ENCODE data around the gene PLXNB1. TPM values are rescaled to one million over a fixed set of nuclear protein-coding genes. Genes with fewer than 3 reads are reported as not detected.

Gene PLXNB1
- total RNA-seq, 1 donor from 2014 or later: 11.5 TPM

- no peaks in the 10 kb centered on the region for H3K4me1 ChIP-seq (ENCODE audit: control insufficient read depth in 3 of 3, insufficient read depth in 3 of 3, low read length in 3 of 3)
- no peaks in the 10 kb centered on the region for H3K9me3 ChIP-seq (ENCODE audit: control insufficient read depth in 3 of 3, low read length in 3 of 3)
- no peak overlapping the region for H3K9ac ChIP-seq (ENCODE audit: low read depth in 1 of 3, low read length in 3 of 3)
- H3K27ac ChIP-seq (ENCODE audit: low read depth, low read length): no peak overlapping the region
- H3K36me3 ChIP-seq (ENCODE audit: control insufficient read depth in 3 of 3, insufficient read depth in 3 of 3, low read length in 3 of 3): no peaks in the 10 kb centered on the region
- H3K4me3 ChIP-seq (ENCODE audit: low read length in 3 of 3): no peak overlapping the region
- no peaks in the 10 kb centered on the region for H3K27me3 ChIP-seq (ENCODE audit: control insufficient read depth in 3 of 3, insufficient read depth in 3 of 3, low read length in 3 of 3)
Measured at GRCh38 chr3:48388966-48389365, 40.9 kb downstream of the PLXNB1 start.

DNA sequence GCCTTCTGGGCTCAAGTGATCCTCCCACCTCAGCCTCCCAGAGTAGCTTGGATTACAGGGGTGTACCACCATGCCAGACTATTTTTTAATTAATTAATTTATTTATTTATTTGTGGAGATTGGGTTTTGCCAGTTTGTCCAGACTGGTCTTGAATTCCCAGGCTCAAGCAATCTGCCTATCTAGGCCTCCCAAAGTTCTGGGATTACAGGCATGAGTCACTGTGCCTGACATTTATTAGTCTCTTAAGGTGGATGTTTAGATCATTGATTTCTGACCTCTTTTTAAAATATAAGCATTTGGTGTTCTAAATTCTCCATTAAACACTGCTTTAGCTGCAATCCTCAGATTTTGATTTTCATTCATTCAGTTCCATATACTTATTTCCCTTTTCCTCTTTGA is 42.3 kb downstream of the PLXNB1 start:
- Histone ChIP-seq H3K27ac (ENCODE audit: low read depth, low read length) (no peak overlapping the region), H3K9ac (ENCODE audit: low read depth in 1 of 3, low read length in 3 of 3) (no peak overlapping the region), H3K4me1 (ENCODE audit: control insufficient read depth in 3 of 3, insufficient read depth in 3 of 3, low read length in 3 of 3) (no peaks in the 10 kb centered on the region), H3K9me3 (ENCODE audit: control insufficient read depth in 3 of 3, low read length in 3 of 3) (no peaks in the 10 kb centered on the region), H3K4me3 (ENCODE audit: low read length in 3 of 3) (no peak overlapping the region), H3K27me3 (ENCODE audit: control insufficient read depth in 3 of 3, insufficient read depth in 3 of 3, low read length in 3 of 3) (no peaks in the 10 kb centered on the region), H3K36me3 (ENCODE audit: control insufficient read depth in 3 of 3, insufficient read depth in 3 of 3, low read length in 3 of 3) (no peaks in the 10 kb centered on the region)

DNA sequence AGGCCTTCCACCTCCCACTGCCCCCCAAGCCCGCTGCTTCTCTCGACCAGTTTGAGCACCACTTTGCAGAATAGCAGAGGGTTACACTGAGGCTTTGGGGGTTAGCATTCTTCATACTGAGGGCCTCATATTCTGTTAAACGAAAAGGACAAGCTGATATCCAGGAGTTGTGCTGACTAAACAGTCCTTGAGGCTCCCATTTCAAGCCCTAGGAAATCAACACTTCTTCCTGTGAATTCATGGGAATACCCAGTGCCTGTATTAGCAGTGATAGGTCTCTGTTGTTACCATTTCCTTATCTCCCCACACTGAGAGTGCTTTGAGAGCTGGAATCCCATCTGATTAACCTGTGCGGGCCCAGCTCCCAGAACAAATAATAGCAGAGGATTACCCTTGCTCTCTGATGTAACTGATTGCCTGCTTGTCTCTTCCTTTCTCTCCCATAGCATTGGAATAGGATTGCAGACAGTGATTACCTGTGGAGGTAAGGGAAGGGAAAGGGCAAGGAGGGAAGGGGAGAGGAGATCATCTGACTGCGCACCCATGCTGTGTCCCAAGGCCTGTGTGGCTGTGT is 56.9 kb downstream of the PLXNB1 start:
- Histone ChIP-seq H3K4me1 (ENCODE audit: control insufficient read depth in 3 of 3, insufficient read depth in 3 of 3, low read length in 3 of 3) (no peaks in the 10 kb centered on the region), H3K9me3 (ENCODE audit: control insufficient read depth in 3 of 3, low read length in 3 of 3) (no peaks in the 10 kb centered on the region), H3K27me3 (ENCODE audit: control insufficient read depth in 3 of 3, insufficient read depth in 3 of 3, low read length in 3 of 3) (no peaks in the 10 kb centered on the region), H3K36me3 (ENCODE audit: control insufficient read depth in 3 of 3, insufficient read depth in 3 of 3, low read length in 3 of 3) (no peaks in the 10 kb centered on the region), H3K9ac (ENCODE audit: low read depth in 1 of 3, low read length in 3 of 3) (no peak overlapping the region), H3K4me3 (ENCODE audit: low read length in 3 of 3) (no peak overlapping the region), H3K27ac (ENCODE audit: low read depth, low read length) (no peak overlapping the region)

DNA sequence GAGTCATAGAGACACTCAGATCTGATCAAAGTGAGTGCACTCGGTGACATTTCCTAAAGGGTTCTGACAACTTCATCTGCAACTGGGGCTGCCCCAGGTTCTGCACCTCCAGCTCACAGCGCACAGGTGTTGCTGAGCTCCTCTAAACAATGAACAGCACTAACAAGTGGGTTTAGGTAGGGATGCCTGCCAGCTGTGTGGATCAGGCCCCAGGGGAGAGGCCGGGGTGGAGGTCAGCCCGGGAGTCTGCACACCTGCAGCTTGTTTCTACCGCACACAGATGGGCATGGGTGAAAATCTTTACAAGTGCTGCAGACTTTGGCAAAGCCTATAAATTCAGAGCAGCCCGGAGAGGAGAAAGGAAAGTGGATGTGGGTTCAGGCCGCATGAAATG is 57.5 kb downstream of the PLXNB1 start:
- Histone ChIP-seq H3K4me1 (ENCODE audit: control insufficient read depth in 3 of 3, insufficient read depth in 3 of 3, low read length in 3 of 3) (no peaks in the 10 kb centered on the region), H3K36me3 (ENCODE audit: control insufficient read depth in 3 of 3, insufficient read depth in 3 of 3, low read length in 3 of 3) (no peaks in the 10 kb centered on the region), H3K27me3 (ENCODE audit: control insufficient read depth in 3 of 3, insufficient read depth in 3 of 3, low read length in 3 of 3) (no peaks in the 10 kb centered on the region), H3K27ac (ENCODE audit: low read depth, low read length) (no peak overlapping the region), H3K9ac (ENCODE audit: low read depth in 1 of 3, low read length in 3 of 3) (no peak overlapping the region), H3K4me3 (ENCODE audit: low read length in 3 of 3) (no peak overlapping the region), H3K9me3 (ENCODE audit: control insufficient read depth in 3 of 3, low read length in 3 of 3) (no peaks in the 10 kb centered on the region)

GRCh38 chr3:48371651-48372376 is 58.1 kb downstream of the PLXNB1 start, which contains the start of gene FBXW12:
FBXW12 (plus strand) TSS chr3:48372219; CDS start chr3:48372768, 549 bp downstream.
- no peak within 1 kb of the TSS for H3K4me3 ChIP-seq (ENCODE audit: low read length in 3 of 3)
- no peak within 1 kb of the TSS for H3K9ac ChIP-seq (ENCODE audit: low read depth in 1 of 3, low read length in 3 of 3)
- no peak within 1 kb of the TSS for H3K27ac ChIP-seq (ENCODE audit: low read depth, low read length)
- H3K4me1 ChIP-seq (ENCODE audit: control insufficient read depth in 3 of 3, insufficient read depth in 3 of 3, low read length in 3 of 3): no peaks in the 10 kb centered on the region
- no peaks in the 10 kb centered on the region for H3K36me3 ChIP-seq (ENCODE audit: control insufficient read depth in 3 of 3, insufficient read depth in 3 of 3, low read length in 3 of 3)
- no peaks in the 10 kb centered on the region for H3K27me3 ChIP-seq (ENCODE audit: control insufficient read depth in 3 of 3, insufficient read depth in 3 of 3, low read length in 3 of 3)
- no peaks in the 10 kb centered on the region for H3K9me3 ChIP-seq (ENCODE audit: control insufficient read depth in 3 of 3, low read length in 3 of 3)

DNA sequence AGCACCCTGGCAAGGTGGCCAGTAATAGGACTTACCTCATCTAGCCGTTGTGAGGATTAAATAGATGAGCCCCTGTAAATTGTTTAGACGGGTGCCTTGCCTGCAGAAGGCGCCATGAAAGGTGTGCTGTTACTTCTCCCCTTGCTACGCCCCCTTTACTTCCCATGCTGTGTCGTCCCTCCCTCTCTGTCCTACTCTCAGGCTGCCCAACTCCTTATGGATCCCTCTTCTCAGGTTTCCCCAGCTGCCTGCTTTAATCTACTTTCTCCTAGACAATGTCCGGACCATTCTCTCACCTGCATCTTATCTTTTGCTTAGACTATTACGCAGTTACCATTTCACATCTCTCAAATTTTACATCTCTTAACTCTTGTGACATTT is 59.6 kb downstream of the PLXNB1 start:
- no peaks in the 10 kb centered on the region for H3K9me3 ChIP-seq (ENCODE audit: control insufficient read depth in 3 of 3, low read length in 3 of 3)
- no peaks in the 10 kb centered on the region for H3K27me3 ChIP-seq (ENCODE audit: control insufficient read depth in 3 of 3, insufficient read depth in 3 of 3, low read length in 3 of 3)
- no peaks in the 10 kb centered on the region for H3K36me3 ChIP-seq (ENCODE audit: control insufficient read depth in 3 of 3, insufficient read depth in 3 of 3, low read length in 3 of 3)
- H3K4me3 ChIP-seq (ENCODE audit: low read length in 3 of 3): no peak overlapping the region
- no peak overlapping the region for H3K27ac ChIP-seq (ENCODE audit: low read depth, low read length)
- H3K9ac ChIP-seq (ENCODE audit: low read depth in 1 of 3, low read length in 3 of 3): no peak overlapping the region
- H3K4me1 ChIP-seq (ENCODE audit: control insufficient read depth in 3 of 3, insufficient read depth in 3 of 3, low read length in 3 of 3): no peaks in the 10 kb centered on the region

DNA sequence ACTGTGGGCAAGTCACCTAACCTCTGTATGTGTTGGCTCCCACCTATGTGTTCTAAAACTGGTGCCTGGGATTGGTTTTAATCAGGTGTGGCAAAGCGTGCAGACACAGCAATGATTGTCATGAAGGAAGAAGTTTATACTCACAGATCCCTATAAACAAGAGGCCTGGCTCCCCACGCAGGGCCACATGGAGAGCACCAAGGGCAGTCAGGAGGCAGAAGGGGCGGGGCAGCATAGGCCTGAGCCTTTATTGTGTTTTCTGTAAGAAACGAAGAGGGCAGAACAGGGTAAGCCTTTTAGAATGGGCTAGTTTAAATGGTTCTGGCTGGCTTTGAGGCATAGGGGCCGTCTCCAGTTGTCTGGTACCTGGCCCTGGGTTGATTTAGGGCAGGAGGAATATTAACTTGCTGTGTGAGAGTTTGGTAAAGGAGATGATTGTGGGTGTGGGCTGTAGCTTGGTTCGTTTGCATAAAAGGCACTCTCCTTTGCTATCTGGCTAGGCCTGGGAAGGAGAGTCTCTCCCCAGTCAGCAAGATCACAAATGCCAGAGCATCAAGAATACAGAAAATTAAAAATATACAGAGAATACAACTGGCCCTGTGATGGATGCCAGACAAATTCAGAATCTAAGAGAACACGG is 60.1 kb downstream of the PLXNB1 start:
- no peaks in the 10 kb centered on the region for H3K36me3 ChIP-seq (ENCODE audit: control insufficient read depth in 3 of 3, insufficient read depth in 3 of 3, low read length in 3 of 3)
- H3K27ac ChIP-seq (ENCODE audit: low read depth, low read length): no peak overlapping the region
- no peaks in the 10 kb centered on the region for H3K4me1 ChIP-seq (ENCODE audit: control insufficient read depth in 3 of 3, insufficient read depth in 3 of 3, low read length in 3 of 3)
- H3K9me3 ChIP-seq (ENCODE audit: control insufficient read depth in 3 of 3, low read length in 3 of 3): no peaks in the 10 kb centered on the region
- H3K4me3 ChIP-seq (ENCODE audit: low read length in 3 of 3): no peak overlapping the region
- H3K27me3 ChIP-seq (ENCODE audit: control insufficient read depth in 3 of 3, insufficient read depth in 3 of 3, low read length in 3 of 3): no peaks in the 10 kb centered on the region
- H3K9ac ChIP-seq (ENCODE audit: low read depth in 1 of 3, low read length in 3 of 3): no peak overlapping the region

DNA sequence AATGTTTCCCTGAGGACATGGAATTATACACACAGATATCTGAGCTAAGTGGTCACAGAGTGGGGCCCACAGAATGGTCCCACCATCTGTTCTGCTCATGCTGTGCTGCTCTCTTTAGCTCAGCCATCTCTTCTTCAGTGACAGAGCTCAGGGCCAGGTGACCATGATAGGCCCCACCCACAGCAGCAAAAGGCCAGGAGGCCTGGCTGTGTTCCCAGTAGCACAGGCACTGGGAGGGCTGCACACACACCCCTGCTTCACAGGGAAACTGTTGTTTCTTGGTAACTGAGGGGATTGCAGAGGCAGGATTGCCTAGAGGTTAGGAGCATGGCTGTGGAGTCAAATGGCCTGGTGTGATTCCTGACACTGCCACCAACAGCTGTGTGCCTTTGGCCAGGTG is 62.7 kb downstream of the PLXNB1 start:
- Histone ChIP-seq H3K9me3 (ENCODE audit: control insufficient read depth in 3 of 3, low read length in 3 of 3) (no peaks in the 10 kb centered on the region), H3K27me3 (ENCODE audit: control insufficient read depth in 3 of 3, insufficient read depth in 3 of 3, low read length in 3 of 3) (no peaks in the 10 kb centered on the region), H3K4me3 (ENCODE audit: low read length in 3 of 3) (no peak overlapping the region), H3K9ac (ENCODE audit: low read depth in 1 of 3, low read length in 3 of 3) (no peak overlapping the region), H3K36me3 (ENCODE audit: control insufficient read depth in 3 of 3, insufficient read depth in 3 of 3, low read length in 3 of 3) (no peaks in the 10 kb centered on the region), H3K4me1 (ENCODE audit: control insufficient read depth in 3 of 3, insufficient read depth in 3 of 3, low read length in 3 of 3) (no peaks in the 10 kb centered on the region), H3K27ac (ENCODE audit: low read depth, low read length) (no peak overlapping the region)

DNA sequence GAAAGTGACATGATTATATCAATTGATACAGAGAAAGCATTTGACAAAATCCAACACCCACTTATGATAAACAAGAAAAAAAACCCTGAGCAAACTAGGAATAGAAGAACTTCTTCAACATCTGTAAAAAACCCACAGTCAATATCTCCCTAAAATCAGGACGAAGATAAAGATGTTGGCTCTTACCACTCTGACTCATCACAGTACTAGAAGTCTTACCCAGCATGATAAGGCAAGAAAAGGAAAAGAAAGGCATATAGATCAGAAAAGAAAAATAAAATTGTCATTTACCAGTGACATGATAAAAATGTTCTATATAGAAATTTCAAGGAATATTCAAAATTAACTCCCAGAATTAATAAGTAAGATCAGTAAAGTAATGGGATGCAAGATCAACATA is 65.0 kb downstream of the PLXNB1 start:
- Histone ChIP-seq H3K4me3 (ENCODE audit: low read length in 3 of 3) (no peak overlapping the region), H3K9me3 (ENCODE audit: control insufficient read depth in 3 of 3, low read length in 3 of 3) (no peaks in the 10 kb centered on the region)

GRCh38 chr3:48361928-48362327 is 68.0 kb downstream of the PLXNB1 start:
- no peaks in the 10 kb centered on the region for H3K9me3 ChIP-seq (ENCODE audit: control insufficient read depth in 3 of 3, low read length in 3 of 3)
- H3K36me3 ChIP-seq (ENCODE audit: control insufficient read depth in 3 of 3, insufficient read depth in 3 of 3, low read length in 3 of 3): no peaks in the 10 kb centered on the region
- H3K4me1 ChIP-seq (ENCODE audit: control insufficient read depth in 3 of 3, insufficient read depth in 3 of 3, low read length in 3 of 3): no peaks in the 10 kb centered on the region
- no peak overlapping the region for H3K4me3 ChIP-seq (ENCODE audit: low read length in 3 of 3)
- H3K27me3 ChIP-seq (ENCODE audit: control insufficient read depth in 3 of 3, insufficient read depth in 3 of 3, low read length in 3 of 3): peaks cover 0 to 4% (median 0%) of the 10 kb centered on the region in 3 donors
- no peak overlapping the region for H3K9ac ChIP-seq (ENCODE audit: low read depth in 1 of 3, low read length in 3 of 3)
- no peak overlapping the region for H3K27ac ChIP-seq (ENCODE audit: low read depth, low read length)

More for the DNA sequence above, 65.0 kb downstream of the PLXNB1 start:
- H3K27me3 ChIP-seq (ENCODE audit: control insufficient read depth in 3 of 3, insufficient read depth in 3 of 3, low read length in 3 of 3): no peaks in the 10 kb centered on the region
- H3K27ac ChIP-seq (ENCODE audit: low read depth, low read length): no peak overlapping the region
- no peaks in the 10 kb centered on the region for H3K36me3 ChIP-seq (ENCODE audit: control insufficient read depth in 3 of 3, insufficient read depth in 3 of 3, low read length in 3 of 3)
- no peak overlapping the region for H3K9ac ChIP-seq (ENCODE audit: low read depth in 1 of 3, low read length in 3 of 3)
- no peaks in the 10 kb centered on the region for H3K4me1 ChIP-seq (ENCODE audit: control insufficient read depth in 3 of 3, insufficient read depth in 3 of 3, low read length in 3 of 3)

Data from skeletal muscle tissue (tissue), 4 donors.